Activated CD4-positive, alpha-beta T cell treated with anti-CD3 and anti-CD28 coated beads, Interleukin-10, Interleukin-2, amounts not matched to agents 100 ng/mL and 50 ng/mL, durations not matched to agents 16 hours and 8 hours (primary cell): ENCODE data around the gene MVB12B.

ENCODE experiments used
- DNase-seq: peaks from one replicate; pipeline ENCODE4 v3.0.0-alpha.2; 2020

The MVB12B gene

GRCh38 chr9:126497660-126498275 is 171.1 kb downstream of the MVB12B start:
- no peak for DNase-seq

- no peak for DNase-seq
Observed at GRCh38 chr9:126498331-126498730, 171.7 kb downstream of the MVB12B start.

- peak; percentile 50 for DNase-seq
Observed at GRCh38 chr9:126499005-126499910, 172.6 kb downstream of the MVB12B start.

- no peak for DNase-seq
Observed at GRCh38 chr9:126499911-126500599, 173.4 kb downstream of the MVB12B start.

GRCh38 chr9:126500600-126501382 is 174.2 kb downstream of the MVB12B start:
- peak; percentile 77 for DNase-seq

- DNase-seq: no peak
Observed at GRCh38 chr9:126501383-126502331, 175.0 kb downstream of the MVB12B start.

GRCh38 chr9:126502417-126503332 is 176.0 kb downstream of the MVB12B start:
- no peak for DNase-seq

- no peak for DNase-seq
Observed at GRCh38 chr9:126503333-126504085, 176.9 kb downstream of the MVB12B start.

- no peak for DNase-seq
Observed at GRCh38 chr9:126504086-126504976, 177.7 kb downstream of the MVB12B start.

- DNase-seq: no peak
Observed at GRCh38 chr9:126504977-126505455, 178.4 kb downstream of the MVB12B start.

GRCh38 chr9:126505697-126506346 is 179.2 kb downstream of the MVB12B start:
- DNase-seq: no peak

- no peak for DNase-seq
Observed at GRCh38 chr9:126506361-126507317, 180.0 kb downstream of the MVB12B start.

- no peak for DNase-seq
Observed at GRCh38 chr9:126507318-126508109, 180.9 kb downstream of the MVB12B start.

GRCh38 chr9:126508171-126508591 is 181.6 kb downstream of the MVB12B start:
- DNase-seq: no peak

GRCh38 chr9:126508928-126509327 is 182.3 kb downstream of the MVB12B start:
- DNase-seq: no peak

- DNase-seq: no peak
Observed at GRCh38 chr9:126509718-126510117, 183.1 kb downstream of the MVB12B start.
